HG02642 (cell line): ENCODE results near the gene RANBP3L.
"Not testable (repeated sequence)": the region's sequence is repeated elsewhere in the genome, so short reads cannot be mapped to it uniquely, and the experiment has no call there.

ENCODE experiments used
- ATAC-seq: cut with Tn5 transposase; IDR thresholded peaks from one replicate; pipeline ENCODE4 v1.9.1; 2021; ENCODE audit warnings: mild to moderate bottlenecking; ENCODE audit not compliant: unreplicated experiment, poor library complexity

The RANBP3L gene

GRCh38 chr5:36297653-36298052, 4.0 kb downstream of the RANBP3L start:
- no peak for ATAC-seq

DNA sequence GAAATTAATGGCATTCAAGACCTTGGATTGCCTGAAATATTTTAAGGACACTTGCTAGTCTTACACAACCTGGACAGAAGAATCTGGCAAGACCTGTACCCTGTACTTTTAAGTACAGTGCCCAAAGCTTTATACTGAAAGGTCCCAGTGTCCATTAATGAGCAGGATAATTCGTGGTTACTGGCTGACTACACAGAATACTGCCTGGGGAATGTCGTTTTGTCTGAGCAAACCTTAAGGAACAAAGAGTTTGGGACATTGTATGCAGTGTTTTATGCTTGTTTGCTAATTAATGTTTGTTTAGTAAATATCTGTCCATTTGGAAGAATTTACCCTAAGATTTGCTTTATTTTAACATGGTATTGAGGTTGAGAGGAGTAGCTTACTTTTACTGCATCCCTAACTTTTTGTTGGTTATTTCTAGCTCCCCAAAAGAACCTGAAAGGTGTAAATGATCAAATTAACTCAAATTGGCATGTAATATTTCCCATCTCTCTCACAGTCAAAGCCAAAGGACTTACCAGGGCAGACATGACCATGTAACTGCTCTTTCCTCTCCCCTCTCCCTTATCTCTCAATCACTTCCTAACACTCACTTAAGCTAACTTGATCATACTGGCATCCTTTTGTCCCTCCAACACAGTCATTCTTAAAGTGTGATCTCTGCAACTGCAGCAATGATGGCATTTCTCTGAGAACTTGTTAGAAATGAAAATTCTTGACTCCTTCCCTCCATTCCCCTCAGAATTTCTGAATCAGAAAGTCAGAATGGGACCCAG, 15.7 kb downstream of the RANBP3L start:
- no peak for ATAC-seq

DNA sequence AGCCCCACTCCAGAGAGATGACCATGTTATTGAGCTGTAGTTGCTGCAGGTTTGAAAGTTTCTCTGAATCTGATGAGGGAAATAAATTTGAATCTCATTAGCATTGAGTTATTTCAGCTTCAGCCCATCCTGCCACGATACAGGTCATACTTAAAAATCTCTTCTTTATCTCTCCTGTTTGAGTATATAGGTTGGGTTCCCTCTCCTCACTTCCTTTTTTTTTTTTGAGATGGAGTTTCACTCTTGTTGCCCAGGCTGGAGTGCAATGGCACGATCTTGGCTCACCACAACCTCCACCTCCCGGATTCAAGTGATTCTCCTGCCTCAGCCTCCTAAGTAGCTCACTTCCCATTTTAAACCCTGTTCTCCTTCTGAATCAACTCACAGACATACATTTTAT, 17.9 kb downstream of the RANBP3L start:
- not testable (repeated sequence) for ATAC-seq

GRCh38 chr5:36281626-36282025, 20.1 kb downstream of the RANBP3L start:
- ATAC-seq: no peak

GRCh38 chr5:36279054-36279698, 22.5 kb downstream of the RANBP3L start:
- ATAC-seq: no peak

- no peak for ATAC-seq
Measured at GRCh38 chr5:36277521-36278176, 24.1 kb downstream of the RANBP3L start.

- ATAC-seq: no peak
Measured at GRCh38 chr5:36276864-36277263, 24.8 kb downstream of the RANBP3L start.

DNA sequence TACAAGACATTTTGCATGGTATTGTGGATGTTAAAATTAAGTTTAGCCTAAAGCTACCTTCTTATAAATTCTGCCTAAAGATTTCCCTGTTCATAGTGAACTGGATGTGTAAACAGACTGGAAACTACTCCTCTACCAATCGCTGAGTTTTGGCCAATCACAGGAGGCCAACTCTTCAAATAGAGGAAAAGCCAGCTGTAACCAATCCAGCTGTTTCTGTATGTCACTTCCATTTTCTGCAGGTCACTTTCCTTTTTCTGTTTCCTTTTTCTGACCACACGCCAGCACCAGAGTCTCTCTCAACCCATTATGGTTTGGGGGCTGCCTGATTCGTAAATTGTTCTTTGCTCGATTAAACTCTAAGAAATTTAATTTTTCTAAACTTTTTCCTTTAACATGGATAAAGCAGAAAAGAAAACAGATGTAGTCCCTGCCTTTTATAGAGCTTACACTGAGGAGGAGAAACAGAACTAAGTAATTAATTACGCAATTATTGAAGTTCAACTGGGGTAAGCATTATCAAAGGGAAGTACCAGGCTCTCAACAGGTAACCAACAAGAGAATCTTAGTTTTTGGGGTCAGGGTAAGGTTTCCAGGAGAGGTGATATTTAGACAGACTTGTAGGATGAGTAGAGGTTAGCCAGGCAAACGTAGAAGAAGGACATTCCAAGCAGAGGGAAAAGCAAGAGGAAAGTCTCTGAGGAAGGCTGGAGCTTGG, 27.7 kb downstream of the RANBP3L start:
- no peak for ATAC-seq

DNA sequence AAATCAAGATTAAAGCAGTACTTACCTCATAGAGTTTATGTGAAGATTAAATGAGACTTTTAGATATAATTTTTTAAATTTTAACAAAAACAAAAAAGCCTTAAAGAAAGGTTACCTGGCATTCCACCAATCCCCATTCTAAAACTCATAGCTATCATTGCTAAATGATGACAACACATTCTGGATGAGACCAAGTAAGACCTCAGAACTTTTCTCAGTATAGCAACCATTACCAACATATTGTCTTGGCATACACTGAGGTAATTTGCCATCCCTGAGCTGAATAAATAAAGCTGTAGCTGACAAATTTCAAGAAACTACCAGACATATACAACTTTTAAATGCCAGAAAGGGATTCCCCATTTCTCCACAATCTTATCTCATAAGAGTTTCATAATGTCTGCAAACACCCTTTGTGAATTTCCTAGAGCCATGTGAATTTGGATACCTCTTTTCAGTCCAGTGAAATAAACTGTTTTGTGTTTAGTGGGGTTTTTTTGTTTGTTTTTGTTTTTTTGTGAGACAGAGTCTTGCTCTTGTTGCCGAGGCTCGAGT, 29.5 kb downstream of the RANBP3L start:
- no peak for ATAC-seq

DNA sequence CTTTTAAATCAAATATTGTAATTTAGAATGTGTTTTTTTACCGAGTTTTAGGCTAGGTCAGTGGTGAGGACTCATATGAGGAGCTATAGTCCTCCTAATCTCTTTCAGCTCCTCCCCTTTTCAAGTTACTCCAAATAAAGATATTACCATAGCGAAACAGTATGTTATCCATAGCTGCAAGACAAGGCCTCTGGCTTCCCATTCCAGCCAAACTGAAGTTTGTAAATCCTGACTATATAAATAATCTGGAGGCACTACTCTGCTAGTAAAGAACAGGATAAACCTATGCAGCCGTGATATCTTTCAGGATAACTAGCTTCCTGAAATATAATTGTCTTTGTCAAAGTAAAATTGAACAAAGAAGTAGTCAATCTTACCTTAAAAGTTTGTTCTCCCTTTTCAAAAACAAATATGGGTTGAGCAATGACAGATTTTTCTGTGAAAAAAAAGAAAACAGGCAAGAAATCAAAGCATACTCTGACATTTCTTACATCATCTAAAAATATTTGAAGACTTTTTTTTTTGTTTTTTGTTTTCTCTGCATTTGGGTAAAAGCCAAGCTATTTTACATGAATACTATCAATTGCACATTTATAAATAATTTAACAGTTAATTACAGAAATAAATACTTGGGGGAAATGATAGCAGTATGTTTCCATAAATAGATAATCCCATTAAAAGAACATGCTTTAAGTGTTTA, 30.7 kb downstream of the RANBP3L start:
- no peak for ATAC-seq

GRCh38 chr5:36270175-36270574, 31.5 kb downstream of the RANBP3L start:
- no peak for ATAC-seq

GRCh38 chr5:36269478-36269877, 32.2 kb downstream of the RANBP3L start:
- no peak for ATAC-seq

DNA sequence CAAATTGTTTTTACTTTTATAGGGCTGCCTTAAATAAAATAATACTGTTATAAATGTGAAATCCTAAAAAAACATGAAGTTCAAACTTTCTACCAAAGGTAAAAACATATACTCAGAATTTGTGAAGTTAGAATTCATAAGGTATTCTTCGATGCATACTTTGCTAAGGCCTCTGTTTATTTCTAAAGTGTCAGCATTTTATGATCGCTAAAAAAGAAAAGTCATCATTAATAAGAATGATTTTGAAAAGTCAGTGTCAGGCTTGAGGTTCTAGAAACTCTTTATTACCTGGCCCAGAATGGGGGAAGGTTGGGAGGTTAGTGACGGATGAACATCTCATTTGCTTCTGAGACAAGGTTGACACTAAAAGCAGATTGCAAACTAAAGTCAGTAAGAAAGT, 33.8 kb downstream of the RANBP3L start:
- no peak for ATAC-seq

DNA sequence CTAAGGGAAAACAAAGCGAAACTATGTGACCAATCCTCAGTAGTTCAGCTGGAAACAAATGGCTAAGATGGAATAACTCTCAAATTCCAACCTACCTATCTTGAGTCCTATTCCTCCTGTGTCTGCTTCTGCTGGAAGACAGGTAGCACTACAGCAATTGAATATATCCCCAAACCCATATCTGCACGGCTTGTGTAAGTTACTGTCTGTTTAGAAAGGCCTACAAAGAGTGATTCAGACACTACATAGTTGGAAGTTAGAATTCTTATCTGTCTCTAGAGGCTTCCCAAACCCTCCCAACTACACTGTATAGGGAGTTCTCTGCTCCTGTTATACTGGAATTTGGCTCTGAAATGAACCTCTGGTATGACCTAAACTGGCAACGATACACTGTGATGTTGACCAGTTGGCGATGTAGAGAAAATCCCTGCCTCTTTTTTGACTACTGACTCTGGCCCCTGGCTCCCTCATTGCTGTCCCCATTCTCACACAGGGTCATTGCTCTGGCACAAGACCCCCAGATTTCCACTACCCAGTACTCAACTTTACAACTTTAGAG, 37.4 kb downstream of the RANBP3L start:
- ATAC-seq: no peak

GRCh38 chr5:36261186-36261585, 40.5 kb downstream of the RANBP3L start:
- ATAC-seq: no peak

- no peak for ATAC-seq
Measured at GRCh38 chr5:36253575-36253974, 48.1 kb downstream of the RANBP3L start.

- no peak for ATAC-seq
Measured at GRCh38 chr5:36252722-36253365, 48.9 kb downstream of the RANBP3L start.

- no peak for ATAC-seq
Measured at GRCh38 chr5:36251218-36251617, 50.5 kb downstream of the RANBP3L start.

DNA sequence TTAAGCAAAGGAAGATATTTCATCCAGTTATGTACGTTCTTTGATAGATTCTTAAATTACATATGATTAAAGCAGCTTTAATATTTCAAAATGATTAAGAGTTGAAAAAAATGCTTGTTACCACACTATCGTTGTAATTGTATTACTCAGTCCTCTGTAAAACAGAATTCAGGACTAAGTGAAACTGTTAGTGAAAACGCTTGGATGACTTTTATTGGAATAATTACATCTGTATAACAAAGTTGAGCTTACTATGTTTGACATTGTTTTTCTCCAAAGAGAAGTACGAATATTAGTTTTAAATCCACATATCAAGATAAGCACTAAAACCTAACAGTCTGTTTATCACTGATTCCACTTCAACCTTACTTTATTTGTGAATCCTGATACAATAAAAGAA, 51.3 kb downstream of the RANBP3L start:
- ATAC-seq: no peak
